ENCODE results near the gene CCDC60. TPM values are rescaled to one million over a fixed set of nuclear protein-coding genes. Genes with fewer than 3 reads are reported as not detected.

CCDC60 gene
- total and polyA plus RNA-seq, 4 experiments from 2014 or later = not detected

DNA sequence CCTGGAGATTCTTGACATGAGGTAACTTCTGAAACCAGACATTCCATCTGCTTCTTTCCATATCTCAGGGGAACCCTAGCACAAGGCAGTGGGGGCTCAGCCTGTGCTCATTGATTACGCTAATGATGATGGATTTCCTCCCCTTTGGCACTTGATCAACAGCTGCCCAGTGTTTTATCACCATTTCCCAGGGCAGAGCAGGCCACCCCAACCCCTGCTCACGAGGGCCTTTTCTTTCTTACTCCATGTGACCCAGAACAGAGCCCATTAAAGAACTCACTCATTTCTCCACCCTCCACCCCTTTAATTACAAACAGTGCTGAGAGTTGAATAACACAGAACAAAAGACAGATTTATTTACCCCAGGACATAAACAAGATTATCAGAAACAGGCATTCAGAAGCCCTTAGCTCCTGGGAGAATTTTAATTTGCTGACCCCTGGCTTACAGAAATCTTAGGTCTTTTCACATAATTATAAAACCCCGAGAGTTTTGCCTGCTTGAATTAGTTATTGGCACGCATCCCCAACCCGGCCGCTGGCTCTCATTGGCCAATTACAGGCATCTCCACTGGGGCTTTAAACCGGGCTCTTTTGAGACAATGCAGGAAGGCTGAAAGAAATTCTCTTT lies 32.0 kb upstream of the CCDC60 start:
- Mint-ChIP-seq H3K4me1 (no peaks in the 10 kb centered on the region), H3K36me3 (no peaks in the 10 kb centered on the region), H3K27me3 (peaks cover 2% of the 10 kb centered on the region in 2 donors)

GRCh38 chr12:119306593-119306992 lies 27.9 kb upstream of the CCDC60 start:
- peaks cover 0 to 2% of the 10 kb centered on the region in 2 donors for H3K27me3 Mint-ChIP-seq
- H3K4me3 Mint-ChIP-seq = no peak overlapping the region

More for the DNA sequence above, 32.0 kb upstream of the CCDC60 start:
- no peaks in the 10 kb centered on the region for H3K4me1 ChIP-seq (ENCODE audit: insufficient read depth, low read length)
- DNase-seq = no peak
- ChIA-PET POLR2A (ENCODE audit: partially characterized antibody) (no interaction called here), CTCF (ENCODE audit: partially characterized antibody) (no interaction called here)
- no peaks in the 10 kb centered on the region for H3K27me3 ChIP-seq (ENCODE audit: insufficient read depth, low read length)
- peaks cover 0 to 5% (median 0%) of the 10 kb centered on the region in 8 donors for H3K9me3 Mint-ChIP-seq
- H3K4me3 ChIP-seq (ENCODE audit: low read length in 2 of 2) = no peak overlapping the region
- H3K9me3 ChIP-seq (ENCODE audit: control insufficient read depth in 1 of 2, low read length in 2 of 2) = no peaks in the 10 kb centered on the region
- no peak overlapping the region for H3K27ac ChIP-seq (ENCODE audit: low read depth, low read length)
- H3K27ac Mint-ChIP-seq = no peak overlapping the region
- H3K36me3 ChIP-seq (ENCODE audit: insufficient read depth, low read length) = no peaks in the 10 kb centered on the region
- intact Hi-C loops (cut with micrococcal nuclease) = no loop called here
- H3K4me3 Mint-ChIP-seq = no peak overlapping the region

GRCh38 chr12:119307747-119308146 lies 26.8 kb upstream of the CCDC60 start:
- intact Hi-C loops (cut with micrococcal nuclease) = no loop called here
- DNase-seq = no peak
- Histone ChIP-seq H3K4me1 (ENCODE audit: insufficient read depth, low read length) (no peaks in the 10 kb centered on the region), H3K4me3 (ENCODE audit: low read length in 2 of 2) (no peak overlapping the region), H3K27me3 (ENCODE audit: insufficient read depth, low read length) (no peaks in the 10 kb centered on the region), H3K36me3 (ENCODE audit: insufficient read depth, low read length) (no peaks in the 10 kb centered on the region), H3K9me3 (ENCODE audit: control insufficient read depth in 1 of 2, low read length in 2 of 2) (no peaks in the 10 kb centered on the region), H3K27ac (ENCODE audit: low read depth, low read length) (no peak overlapping the region)
- Mint-ChIP-seq H3K36me3 (no peaks in the 10 kb centered on the region), H3K27ac (no peak overlapping the region), H3K4me1 (no peaks in the 10 kb centered on the region), H3K4me3 (no peak overlapping the region), H3K27me3 (peaks cover 0 to 2% of the 10 kb centered on the region in 2 donors), H3K9me3 (peaks cover 0 to 4% (median under 1%) of the 10 kb centered on the region in 8 donors)
- ChIA-PET POLR2A (ENCODE audit: partially characterized antibody) (no interaction called here), CTCF (ENCODE audit: partially characterized antibody) (no interaction called here)

More at GRCh38 chr12:119306593-119306992, 27.9 kb upstream of the CCDC60 start:
- Histone ChIP-seq H3K27ac (ENCODE audit: low read depth, low read length) (no peak overlapping the region), H3K4me1 (ENCODE audit: insufficient read depth, low read length) (no peaks in the 10 kb centered on the region), H3K27me3 (ENCODE audit: insufficient read depth, low read length) (no peaks in the 10 kb centered on the region), H3K36me3 (ENCODE audit: insufficient read depth, low read length) (no peaks in the 10 kb centered on the region), H3K4me3 (ENCODE audit: low read length in 2 of 2) (no peak overlapping the region), H3K9me3 (ENCODE audit: control insufficient read depth in 1 of 2, low read length in 2 of 2) (no peaks in the 10 kb centered on the region)
- POLR2A ChIA-PET (ENCODE audit: partially characterized antibody) = no interaction called here
- CTCF ChIA-PET (ENCODE audit: partially characterized antibody) = no interaction called here
- DNase-seq = no peak
- no peaks in the 10 kb centered on the region for H3K4me1 Mint-ChIP-seq
- H3K36me3 Mint-ChIP-seq = no peaks in the 10 kb centered on the region
- H3K27ac Mint-ChIP-seq = no peak overlapping the region
- intact Hi-C loops (cut with micrococcal nuclease) = no loop called here
- H3K9me3 Mint-ChIP-seq = peaks cover 0 to 4% (median under 1%) of the 10 kb centered on the region in 8 donors

DNA sequence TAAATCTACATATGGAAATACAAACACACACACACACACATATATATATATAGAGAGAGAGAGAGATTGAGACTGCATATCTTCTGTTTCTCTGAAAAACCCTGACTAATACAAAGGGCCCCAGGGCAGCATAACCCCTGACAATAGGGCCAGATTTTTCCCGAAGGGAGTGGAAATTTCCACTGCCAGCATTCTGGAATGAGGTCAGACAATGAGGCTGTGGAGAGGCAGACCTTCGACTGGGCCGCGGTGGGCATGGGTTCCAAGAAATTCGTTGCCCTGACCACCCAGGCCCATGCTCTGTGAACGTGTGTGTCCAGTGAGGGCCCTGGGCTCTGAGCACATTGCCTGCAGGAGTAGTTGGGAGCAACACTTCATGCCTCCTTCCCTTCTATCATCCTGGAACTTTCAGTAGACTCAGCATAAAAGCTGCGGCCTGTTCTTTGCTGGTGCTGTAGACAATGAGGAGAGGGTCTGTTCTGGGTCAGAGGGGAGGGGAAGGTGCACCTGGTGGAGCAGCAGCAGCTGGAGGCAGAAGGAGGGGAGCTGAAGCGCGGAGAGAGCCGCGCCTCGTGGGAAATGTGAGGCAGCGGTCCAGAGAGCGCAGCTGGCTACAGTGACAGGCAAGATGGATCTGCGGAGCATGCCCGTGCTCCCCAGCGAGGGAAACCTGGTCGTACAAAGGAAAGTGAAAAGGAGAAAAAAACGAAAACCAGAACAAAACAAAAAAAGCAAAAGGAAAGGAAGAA lies 25.6 kb upstream of the CCDC60 start:
- Mint-ChIP-seq H3K36me3 (no peaks in the 10 kb centered on the region), H3K9me3 (peaks cover 0 to 4% (median 0%) of the 10 kb centered on the region in 8 donors), H3K27ac (no peak overlapping the region), H3K27me3 (peaks cover 0 to 2% of the 10 kb centered on the region in 2 donors), H3K4me3 (peak overlapping the region in 1 of 8 donors; percentile 4), H3K4me1 (no peaks in the 10 kb centered on the region)
- no peaks in the 10 kb centered on the region for H3K27me3 ChIP-seq (ENCODE audit: insufficient read depth, low read length)
- no peak overlapping the region for H3K4me3 ChIP-seq (ENCODE audit: low read length in 2 of 2)
- ChIA-PET POLR2A (ENCODE audit: partially characterized antibody) (no interaction called here), CTCF (ENCODE audit: partially characterized antibody) (interaction anchor here (1.4 kb wide), 1 partner anchor 33 kb away, joined by 3 read pairs; no protein-coding TSS in a partner anchor)
- no peak for DNase-seq
- H3K27ac ChIP-seq (ENCODE audit: low read depth, low read length) = no peak overlapping the region
- intact Hi-C loops (cut with micrococcal nuclease) = no loop called here
- H3K4me1 ChIP-seq (ENCODE audit: insufficient read depth, low read length) = no peaks in the 10 kb centered on the region
- no peaks in the 10 kb centered on the region for H3K9me3 ChIP-seq (ENCODE audit: control insufficient read depth in 1 of 2, low read length in 2 of 2)
- H3K36me3 ChIP-seq (ENCODE audit: insufficient read depth, low read length) = no peaks in the 10 kb centered on the region

DNA sequence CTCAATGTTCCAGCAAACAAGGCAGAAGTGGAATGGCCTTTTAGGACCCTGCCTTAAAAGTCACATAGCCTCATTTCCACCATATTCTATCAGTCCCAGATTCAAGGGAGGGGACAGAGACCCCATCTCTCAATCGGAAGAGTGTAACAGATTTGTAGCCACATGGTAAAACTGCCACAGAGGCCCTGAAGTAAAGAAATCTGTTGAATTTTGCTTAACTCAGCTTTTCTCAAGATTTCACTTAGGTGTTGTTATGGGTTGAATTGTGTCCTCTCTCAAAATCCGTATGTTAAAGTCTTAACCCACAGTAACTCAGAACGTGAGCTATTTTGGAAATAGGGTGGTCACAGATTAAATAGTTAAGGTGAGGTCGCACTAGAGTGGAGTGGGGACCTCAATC lies 22.7 kb upstream of the CCDC60 start:
- no peak overlapping the region for H3K4me3 ChIP-seq (ENCODE audit: low read length in 2 of 2)
- no peaks in the 10 kb centered on the region for H3K27me3 ChIP-seq (ENCODE audit: insufficient read depth, low read length)
- H3K4me1 ChIP-seq (ENCODE audit: insufficient read depth, low read length) = no peaks in the 10 kb centered on the region
- no peaks in the 10 kb centered on the region for H3K36me3 Mint-ChIP-seq
- no peaks in the 10 kb centered on the region for H3K9me3 ChIP-seq (ENCODE audit: control insufficient read depth in 1 of 2, low read length in 2 of 2)
- DNase-seq = no peak
- H3K4me3 Mint-ChIP-seq = no peak overlapping the region
- H3K27me3 Mint-ChIP-seq = peaks cover 0 to 7% of the 10 kb centered on the region in 2 donors
- intact Hi-C loops (cut with micrococcal nuclease) = no loop called here
- no peak overlapping the region for H3K27ac ChIP-seq (ENCODE audit: low read depth, low read length)
- ChIA-PET CTCF (ENCODE audit: partially characterized antibody) (no interaction called here), POLR2A (ENCODE audit: partially characterized antibody) (no interaction called here)
- H3K4me1 Mint-ChIP-seq = no peaks in the 10 kb centered on the region
- H3K27ac Mint-ChIP-seq = no peak overlapping the region
- peaks cover 0 to 2% (median 0%) of the 10 kb centered on the region in 8 donors for H3K9me3 Mint-ChIP-seq
- no peaks in the 10 kb centered on the region for H3K36me3 ChIP-seq (ENCODE audit: insufficient read depth, low read length)

GRCh38 chr12:119312904-119313303 lies 21.6 kb upstream of the CCDC60 start:
- CTCF ChIA-PET (ENCODE audit: partially characterized antibody) = no interaction called here
- POLR2A ChIA-PET (ENCODE audit: partially characterized antibody) = no interaction called here
- Histone ChIP-seq H3K27ac (ENCODE audit: low read depth, low read length) (no peak overlapping the region), H3K9me3 (ENCODE audit: control insufficient read depth in 1 of 2, low read length in 2 of 2) (no peaks in the 10 kb centered on the region), H3K36me3 (ENCODE audit: insufficient read depth, low read length) (no peaks in the 10 kb centered on the region), H3K4me1 (ENCODE audit: insufficient read depth, low read length) (no peaks in the 10 kb centered on the region), H3K4me3 (ENCODE audit: low read length in 2 of 2) (no peak overlapping the region), H3K27me3 (ENCODE audit: insufficient read depth, low read length) (no peaks in the 10 kb centered on the region)
- H3K9me3 Mint-ChIP-seq = peaks cover 0 to 2% (median 0%) of the 10 kb centered on the region in 8 donors
- no peak overlapping the region for H3K27ac Mint-ChIP-seq
- H3K36me3 Mint-ChIP-seq = no peaks in the 10 kb centered on the region
- DNase-seq = no peak
- no peak overlapping the region for H3K4me3 Mint-ChIP-seq
- no peaks in the 10 kb centered on the region for H3K4me1 Mint-ChIP-seq
- H3K27me3 Mint-ChIP-seq = peaks cover 0 to 7% of the 10 kb centered on the region in 2 donors
- intact Hi-C loops (cut with micrococcal nuclease) = no loop called here

DNA sequence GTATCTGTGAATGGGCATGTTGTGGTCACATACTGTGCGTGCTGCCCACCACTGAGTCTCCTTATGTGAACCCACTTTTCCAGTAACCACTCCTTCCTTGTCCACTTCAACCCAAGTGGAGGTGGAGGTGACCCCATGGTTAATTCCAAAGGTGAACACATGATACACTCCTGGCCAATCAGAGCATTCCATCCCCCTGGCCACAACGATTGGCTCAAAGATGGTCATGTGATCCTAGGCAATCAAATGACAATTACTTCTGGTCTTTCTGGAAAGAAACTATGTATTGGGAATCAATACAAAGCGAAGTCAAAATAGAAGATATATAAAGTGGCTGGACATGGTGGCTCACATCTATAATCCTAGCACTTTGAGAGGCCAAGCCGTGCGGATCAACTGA lies 20.2 kb upstream of the CCDC60 start:
- Histone ChIP-seq H3K4me3 (ENCODE audit: low read length in 2 of 2) (no peak overlapping the region), H3K27ac (ENCODE audit: low read depth, low read length) (no peak overlapping the region), H3K9me3 (ENCODE audit: control insufficient read depth in 1 of 2, low read length in 2 of 2) (no peaks in the 10 kb centered on the region), H3K4me1 (ENCODE audit: insufficient read depth, low read length) (no peaks in the 10 kb centered on the region), H3K27me3 (ENCODE audit: insufficient read depth, low read length) (no peaks in the 10 kb centered on the region), H3K36me3 (ENCODE audit: insufficient read depth, low read length) (no peaks in the 10 kb centered on the region)
- Mint-ChIP-seq H3K36me3 (no peaks in the 10 kb centered on the region), H3K27me3 (peaks cover 3 to 9% of the 10 kb centered on the region in 2 donors), H3K9me3 (peaks cover 0 to 2% (median 0%) of the 10 kb centered on the region in 8 donors), H3K27ac (no peak overlapping the region), H3K4me3 (no peak overlapping the region), H3K4me1 (no peaks in the 10 kb centered on the region)
- DNase-seq = no peak
- intact Hi-C loops (cut with micrococcal nuclease) = no loop called here
- ChIA-PET CTCF (ENCODE audit: partially characterized antibody) (no interaction called here), POLR2A (ENCODE audit: partially characterized antibody) (no interaction called here)

All from CD4-positive, alpha-beta memory T cell (primary cell).